IPS DF 6.9 (cell line): Measurements from ENCODE around the gene PTPN20.
"Not testable (repeated sequence)": the region's sequence is repeated elsewhere in the genome, so short reads cannot be mapped to it uniquely, and the experiment has no call there.

Experiments
- DNase-seq: peaks from one replicate; pipeline ENCODE4 v3.0.0-alpha.2; 2013; ENCODE audit warnings: low read depth, low spot score
- H3K27ac ChIP-seq: one replicate; pipeline ENCODE4 v1.5.1; 2013; ENCODE audit warnings: low read length, control low read depth
- H3K27me3 ChIP-seq: 2 replicates; pipeline ENCODE4 v1.6.1; 2013; ENCODE audit warnings: mild to moderate bottlenecking, low read length; ENCODE audit not compliant: control insufficient read depth, insufficient read depth
- H3K36me3 ChIP-seq: 2 replicates; pipeline ENCODE4 v1.6.1; 2013; ENCODE audit warnings: low read length; ENCODE audit not compliant: control insufficient read depth, insufficient read depth
- H3K4me1 ChIP-seq: 2 replicates; pipeline ENCODE4 v1.6.1; 2013; ENCODE audit warnings: low read length; ENCODE audit not compliant: control insufficient read depth, insufficient read depth
- H3K4me3 ChIP-seq: 2 replicates; pipeline ENCODE4 v1.5.1; 2013; ENCODE audit warnings: mild to moderate bottlenecking, low read length
- H3K9me3 ChIP-seq: 2 replicates; pipeline ENCODE4 v1.6.1; 2013; ENCODE audit warnings: low read length, inconsistent platforms; ENCODE audit not compliant: control insufficient read depth, insufficient read depth
- WGBS: extraction: QIAGEN DNeasy Blood & Tissue Kit; methylation state at CpG from one replicate; pipeline ENCODE4 v1.1.7; 2013; ENCODE audit warnings: mixed read lengths, missing lambda C conversion rate; ENCODE audit not compliant: insufficient read length, insufficient coverage; 5-methylcytosine and 5-hydroxymethylcytosine counted together

The PTPN20 gene

GRCh38 chr10:46906359-46906758 is 4.9 kb upstream of the PTPN20 start:
- not testable (repeated sequence) for H3K4me3 ChIP-seq, DNase-seq, H3K9me3 ChIP-seq, H3K4me1 ChIP-seq, H3K27ac ChIP-seq, H3K27me3 ChIP-seq, H3K36me3 ChIP-seq
- WGBS, result no CpG with 5 or more reads among the region's 7 CpGs

GRCh38 chr10:46907185-46908117 is 3.8 kb upstream of the PTPN20 start:
- not testable (repeated sequence) for H3K4me3 ChIP-seq, DNase-seq, H3K9me3 ChIP-seq, H3K27ac ChIP-seq, H3K4me1 ChIP-seq, H3K27me3 ChIP-seq, H3K36me3 ChIP-seq
- no CpG with 5 or more reads among the region's 10 CpGs for WGBS

- H3K27ac ChIP-seq, H3K36me3 ChIP-seq, H3K9me3 ChIP-seq, H3K4me3 ChIP-seq, H3K4me1 ChIP-seq, H3K27me3 ChIP-seq, DNase-seq: not testable (repeated sequence)
- no CpG with 5 or more reads among the region's 2 CpGs for WGBS
Observed at GRCh38 chr10:46922498-46922897, 11.3 kb downstream of the PTPN20 start.

GRCh38 chr10:46925156-46925555 is 13.9 kb downstream of the PTPN20 start:
- not testable (repeated sequence) for H3K4me1 ChIP-seq, H3K9me3 ChIP-seq, H3K36me3 ChIP-seq, H3K27ac ChIP-seq, H3K27me3 ChIP-seq, DNase-seq, H3K4me3 ChIP-seq
- no CpG with 5 or more reads among the region's 2 CpGs for WGBS

- not testable (repeated sequence) for H3K4me3 ChIP-seq, H3K36me3 ChIP-seq, H3K9me3 ChIP-seq, H3K27me3 ChIP-seq, H3K27ac ChIP-seq, H3K4me1 ChIP-seq, DNase-seq
- WGBS, result no CpG with 5 or more reads among the region's 2 CpGs
Observed at GRCh38 chr10:46925853-46926252, 14.6 kb downstream of the PTPN20 start.

- not testable (repeated sequence) for H3K27ac ChIP-seq, H3K27me3 ChIP-seq, H3K9me3 ChIP-seq, DNase-seq, H3K4me3 ChIP-seq, H3K4me1 ChIP-seq, H3K36me3 ChIP-seq
Observed at GRCh38 chr10:46928810-46929209, 17.6 kb downstream of the PTPN20 start.

- H3K4me1 ChIP-seq, H3K4me3 ChIP-seq, H3K27ac ChIP-seq, DNase-seq, H3K27me3 ChIP-seq, H3K36me3 ChIP-seq, H3K9me3 ChIP-seq: not testable (repeated sequence)
- no CpG with 5 or more reads among the region's 1 CpG for WGBS
Observed at GRCh38 chr10:46932383-46932782, 21.2 kb downstream of the PTPN20 start.

GRCh38 chr10:46941091-46941490 is 29.9 kb downstream of the PTPN20 start:
- H3K4me1 ChIP-seq, DNase-seq, H3K27ac ChIP-seq, H3K27me3 ChIP-seq, H3K36me3 ChIP-seq, H3K9me3 ChIP-seq, H3K4me3 ChIP-seq: not testable (repeated sequence)
- WGBS, result no CpG with 5 or more reads among the region's 1 CpG

- not testable (repeated sequence) for H3K4me3 ChIP-seq, H3K9me3 ChIP-seq, H3K36me3 ChIP-seq, H3K4me1 ChIP-seq, H3K27ac ChIP-seq, H3K27me3 ChIP-seq, DNase-seq
- no CpG with 5 or more reads among the region's 5 CpGs for WGBS
Observed at GRCh38 chr10:46948687-46949518, 37.7 kb downstream of the PTPN20 start.

- H3K4me1 ChIP-seq, DNase-seq, H3K27me3 ChIP-seq, H3K9me3 ChIP-seq, H3K27ac ChIP-seq, H3K4me3 ChIP-seq, H3K36me3 ChIP-seq: not testable (repeated sequence)
- WGBS, result no CpG with 5 or more reads among the region's 4 CpGs
Observed at GRCh38 chr10:46952540-46952939, 41.3 kb downstream of the PTPN20 start.
